Measurements from ENCODE around the gene ABCA13. TPM values are rescaled to one million over a fixed set of nuclear protein-coding genes. Genes with fewer than 3 reads are reported as not detected.

Gene ABCA13
- total RNA-seq, 6 experiments from 2014 or later = 0.43 to 2.6 (median 0.84) TPM

DNA sequence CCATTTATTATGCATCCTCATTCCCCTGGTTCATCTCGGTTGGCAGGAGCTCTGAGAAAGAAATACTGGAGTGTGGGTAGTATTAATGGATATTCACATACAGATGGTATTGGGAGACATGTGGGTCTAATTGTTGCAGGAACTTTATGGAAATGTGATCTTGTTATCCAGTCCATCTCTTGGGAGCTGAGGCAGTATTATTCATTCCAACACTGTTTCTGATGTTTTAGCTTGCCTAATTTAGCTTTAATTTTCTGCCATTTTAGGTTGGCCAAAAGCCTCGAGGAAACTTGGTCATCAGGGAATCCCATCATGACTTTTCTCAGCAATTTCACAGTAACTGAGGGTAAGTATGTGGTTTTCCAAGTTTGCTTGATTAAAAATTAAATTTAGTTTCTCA lies 125.7 kb downstream of the ABCA13 start:
- no peaks in the 10 kb centered on the region for H3K4me1 ChIP-seq
- no peaks in the 10 kb centered on the region for H3K9me3 ChIP-seq
- no peaks in the 10 kb centered on the region for H3K27me3 ChIP-seq
- ATAC-seq = no peak
- H3K36me3 ChIP-seq = no peaks in the 10 kb centered on the region
- no peak overlapping the region for H3K4me3 ChIP-seq
- TF ChIP-seq POLR2A (IDR thresholded peaks at IDR 0.05) (no peak), CTCF (IDR thresholded peaks at IDR 0.05) (no peak)
- H3K27ac ChIP-seq = no peak overlapping the region
- 21% methylated on average over 2 of the region's 2 CpGs for WGBS (ENCODE audit: insufficient coverage, low coverage, low lambda C conversion rate, missing lambda C conversion rate)
- intact Hi-C loops (cut with DNase I) = no loop called here
- no peak for DNase-seq

DNA sequence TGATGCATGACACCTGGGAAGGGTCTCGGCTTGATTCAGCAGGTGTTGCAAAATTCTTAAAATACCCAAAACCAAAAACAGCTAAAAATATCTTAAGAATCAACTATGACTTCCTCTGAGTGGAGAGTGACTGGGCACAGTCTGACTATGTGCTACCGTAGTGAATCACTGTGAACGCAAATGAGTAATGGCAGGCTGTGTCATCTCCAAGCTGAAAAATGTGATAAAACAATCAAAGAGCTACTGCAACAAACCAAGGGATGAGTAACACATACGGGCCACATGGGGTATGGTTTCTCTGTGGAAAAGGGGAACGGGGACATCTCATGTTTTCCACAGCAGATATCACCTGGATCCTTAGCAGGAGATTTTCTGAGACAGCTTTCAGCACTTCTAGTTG lies 127.5 kb downstream of the ABCA13 start:
- Histone ChIP-seq H3K36me3 (no peaks in the 10 kb centered on the region), H3K27me3 (no peaks in the 10 kb centered on the region), H3K4me3 (no peak overlapping the region), H3K4me1 (no peaks in the 10 kb centered on the region), H3K9me3 (no peaks in the 10 kb centered on the region), H3K27ac (no peak overlapping the region)
- 30% methylated on average over 5 of the region's 5 CpGs for WGBS (ENCODE audit: insufficient coverage, low coverage, low lambda C conversion rate, missing lambda C conversion rate)
- TF ChIP-seq POLR2A (IDR thresholded peaks at IDR 0.05) = no peak
- DNase-seq = no peak
- no peak for ATAC-seq
- intact Hi-C loops (cut with DNase I) = no loop called here

DNA sequence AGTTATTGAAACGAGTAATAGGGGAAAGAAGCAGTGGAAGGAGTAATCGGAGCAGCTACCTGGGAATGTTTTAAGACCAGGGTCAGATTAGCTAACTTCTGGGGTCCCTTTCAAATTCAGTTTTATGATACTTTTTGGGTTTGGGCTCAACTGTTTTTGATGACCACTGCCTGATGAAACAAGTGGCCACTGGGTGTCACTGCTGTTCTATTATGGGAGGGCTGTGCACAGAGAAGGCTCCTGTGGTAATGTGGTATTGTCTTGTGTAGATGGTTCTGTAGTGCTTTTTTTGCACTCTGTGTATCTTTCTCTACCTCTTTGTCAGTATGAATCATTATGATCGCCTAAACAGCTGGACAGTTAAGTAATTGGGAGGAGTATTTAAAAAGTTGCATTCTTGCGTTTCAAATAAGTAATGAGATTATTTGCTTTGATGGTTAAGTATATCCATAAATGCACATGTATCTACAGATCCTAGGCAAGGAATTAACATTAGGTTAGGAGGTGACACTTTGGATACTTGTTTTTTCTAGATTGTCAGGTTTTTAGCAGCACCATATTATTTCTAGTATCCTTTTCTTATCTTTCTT lies 128.4 kb downstream of the ABCA13 start:
- Histone ChIP-seq H3K4me1 (no peaks in the 10 kb centered on the region), H3K36me3 (no peaks in the 10 kb centered on the region), H3K9me3 (no peaks in the 10 kb centered on the region), H3K27me3 (no peaks in the 10 kb centered on the region), H3K4me3 (no peak overlapping the region), H3K27ac (no peak overlapping the region)
- ATAC-seq (peak; percentile 80 to 90 (median 90)), DNase-seq (peak in 2 of 3 donors; percentile 39 to 55)
- TF ChIP-seq POLR2A (IDR thresholded peaks at IDR 0.05) (no peak), CTCF (IDR thresholded peaks at IDR 0.05) (peak; percentile 58 to 80 (median 76))
- 15% methylated on average over 4 of the region's 4 CpGs for WGBS (ENCODE audit: insufficient coverage, low coverage, low lambda C conversion rate, missing lambda C conversion rate)
- intact Hi-C loops (cut with DNase I) = no loop called here

- TF ChIP-seq CTCF (IDR thresholded peaks at IDR 0.05) (no peak), POLR2A (IDR thresholded peaks at IDR 0.05) (no peak)
- Histone ChIP-seq H3K9me3 (no peaks in the 10 kb centered on the region), H3K4me3 (no peak overlapping the region), H3K27me3 (no peaks in the 10 kb centered on the region), H3K36me3 (no peaks in the 10 kb centered on the region), H3K27ac (no peak overlapping the region), H3K4me1 (no peaks in the 10 kb centered on the region)
- intact Hi-C loops (cut with DNase I) = no loop called here
- no peak for DNase-seq
- 22% methylated on average over 1 of the region's 2 CpGs for WGBS (ENCODE audit: insufficient coverage, low coverage, low lambda C conversion rate, missing lambda C conversion rate)
- no peak for ATAC-seq
Observed at GRCh38 chr7:48300301-48300700, 129.0 kb downstream of the ABCA13 start.

- no peak for ATAC-seq
- H3K4me3 ChIP-seq = no peak overlapping the region
- no peaks in the 10 kb centered on the region for H3K27me3 ChIP-seq
- TF ChIP-seq POLR2A (IDR thresholded peaks at IDR 0.05) (no peak), CTCF (IDR thresholded peaks at IDR 0.05) (no peak)
- H3K27ac ChIP-seq = no peak overlapping the region
- no peaks in the 10 kb centered on the region for H3K9me3 ChIP-seq
- 30% methylated on average over 3 of the region's 3 CpGs for WGBS (ENCODE audit: insufficient coverage, low coverage, low lambda C conversion rate, missing lambda C conversion rate)
- intact Hi-C loops (cut with DNase I) = no loop called here
- no peaks in the 10 kb centered on the region for H3K36me3 ChIP-seq
- DNase-seq = no peak
- no peaks in the 10 kb centered on the region for H3K4me1 ChIP-seq
Observed at GRCh38 chr7:48301201-48301600, 129.9 kb downstream of the ABCA13 start.

All from right lobe of liver (tissue), 6 donors.